A673 (cell line): ENCODE results near the gene C1orf141.

ENCODE experiments used
- EZH2 ChIP-seq: fragments of 200-600 bp; sonication (generic); IDR thresholded peaks from 2 replicates; pipeline ENCODE4 v1.6.1; 2017; ENCODE audit warnings: borderline replicate concordance, low read depth, mild to moderate bottlenecking, mixed read lengths, antibody characterized with exemption, low read length; ENCODE audit not compliant: poor library complexity, severe bottlenecking
- TF ChIP-seq, protein P1 (sequence below): fragments of 300-800, 200-600 bp; sonication (generic); conservative IDR thresholded peaks from 2 replicates; pipeline ENCODE4 v1.5.1; 2017; ENCODE audit warnings: low read depth, mild to moderate bottlenecking, antibody characterized with exemption, low read length, moderate library complexity, mixed read lengths

DNA sequence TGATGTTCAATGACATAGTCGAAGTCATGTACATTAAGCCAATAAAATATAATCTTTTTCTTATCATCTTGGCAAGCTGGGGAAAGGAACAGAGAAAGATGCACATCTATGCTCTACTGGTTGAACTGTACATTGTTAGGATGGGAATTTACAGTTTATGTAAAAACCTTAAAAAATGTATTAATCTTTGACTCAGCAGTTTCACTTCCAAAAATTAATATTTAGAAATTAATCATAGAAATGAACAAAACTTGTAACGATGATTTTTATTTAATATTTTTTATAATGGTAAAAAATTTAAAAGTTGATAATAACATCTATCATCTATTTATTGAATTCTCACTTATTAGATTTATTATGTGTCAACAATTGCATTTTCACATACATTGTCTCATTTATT is 5.7 kb upstream of the C1orf141 start:
- TF ChIP-seq, protein P1, sequence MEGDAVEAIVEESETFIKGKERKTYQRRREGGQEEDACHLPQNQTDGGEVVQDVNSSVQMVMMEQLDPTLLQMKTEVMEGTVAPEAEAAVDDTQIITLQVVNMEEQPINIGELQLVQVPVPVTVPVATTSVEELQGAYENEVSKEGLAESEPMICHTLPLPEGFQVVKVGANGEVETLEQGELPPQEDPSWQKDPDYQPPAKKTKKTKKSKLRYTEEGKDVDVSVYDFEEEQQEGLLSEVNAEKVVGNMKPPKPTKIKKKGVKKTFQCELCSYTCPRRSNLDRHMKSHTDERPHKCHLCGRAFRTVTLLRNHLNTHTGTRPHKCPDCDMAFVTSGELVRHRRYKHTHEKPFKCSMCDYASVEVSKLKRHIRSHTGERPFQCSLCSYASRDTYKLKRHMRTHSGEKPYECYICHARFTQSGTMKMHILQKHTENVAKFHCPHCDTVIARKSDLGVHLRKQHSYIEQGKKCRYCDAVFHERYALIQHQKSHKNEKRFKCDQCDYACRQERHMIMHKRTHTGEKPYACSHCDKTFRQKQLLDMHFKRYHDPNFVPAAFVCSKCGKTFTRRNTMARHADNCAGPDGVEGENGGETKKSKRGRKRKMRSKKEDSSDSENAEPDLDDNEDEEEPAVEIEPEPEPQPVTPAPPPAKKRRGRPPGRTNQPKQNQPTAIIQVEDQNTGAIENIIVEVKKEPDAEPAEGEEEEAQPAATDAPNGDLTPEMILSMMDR, result no peak
- TF ChIP-seq EZH2, result no peak
